ENCODE data around the gene LLGL2.
A peak's percentile ranks its signal among the peaks of the same experiment; 100 is the strongest.
"Not testable (repeated sequence)": the region's sequence is repeated elsewhere in the genome, so short reads cannot be mapped to it uniquely, and the experiment has no call there.

The LLGL2 gene

GRCh38 chr17:75592348-75593020 lies 67.0 kb downstream of the LLGL2 start:
- no peak for DNase-seq (ENCODE audit: low spot score)

DNA sequence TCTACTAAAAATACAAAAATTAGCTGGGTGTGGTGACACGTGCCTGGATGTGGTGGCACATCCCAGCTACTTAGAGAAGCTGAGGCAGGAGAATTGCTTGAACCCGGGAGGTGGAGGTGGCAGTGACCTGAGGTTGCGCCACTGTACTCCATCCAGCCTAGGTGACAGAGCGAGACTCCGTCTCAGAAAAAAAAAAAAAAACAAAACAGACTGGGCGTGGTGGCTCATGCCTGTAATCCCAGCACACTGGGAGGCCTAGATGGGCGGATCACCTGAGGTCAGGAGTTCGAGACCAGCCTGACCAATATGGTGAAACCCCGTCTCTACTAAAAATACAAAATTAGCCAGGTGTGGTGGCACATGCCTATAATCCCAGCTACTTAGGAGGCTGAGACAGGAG lies 67.9 kb downstream of the LLGL2 start:
- not testable (repeated sequence) for DNase-seq (ENCODE audit: low spot score)

DNA sequence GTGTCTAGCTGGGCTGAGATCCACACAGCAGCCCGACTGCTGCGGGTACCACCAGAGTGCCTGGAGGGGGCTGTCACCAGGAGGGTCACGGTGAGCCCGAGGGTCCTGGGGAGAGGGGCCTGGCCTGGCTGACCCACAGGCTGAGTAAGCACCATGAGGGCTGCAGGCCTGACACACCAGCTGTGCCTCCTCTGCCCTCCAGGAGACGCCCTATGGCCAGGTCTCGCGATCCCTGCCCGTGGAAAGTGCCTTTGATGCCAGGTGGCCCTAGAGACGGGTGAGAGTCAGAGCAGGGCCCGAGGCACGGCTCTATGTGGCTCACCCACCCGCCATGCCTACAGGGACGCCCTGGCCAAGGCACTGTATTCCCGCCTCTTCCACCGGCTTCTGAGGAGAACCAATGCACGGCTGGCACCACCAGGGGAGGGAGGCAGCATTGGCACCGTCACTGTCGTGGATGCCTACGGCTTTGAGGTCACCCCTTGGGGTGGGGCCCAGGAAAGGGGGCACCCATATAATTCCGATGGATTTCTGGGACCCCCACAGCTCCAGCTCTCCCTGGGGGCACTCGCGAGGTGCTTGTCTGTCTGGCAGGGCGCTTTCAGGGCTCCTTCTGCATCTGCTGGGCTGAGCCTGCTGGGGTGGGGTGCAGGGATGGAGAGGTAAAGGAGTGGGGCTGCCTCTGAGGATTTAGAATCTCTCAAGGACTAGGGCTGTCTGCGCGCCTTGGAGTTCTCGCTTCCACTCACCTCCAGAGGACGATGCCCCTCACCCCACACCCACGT lies 69.2 kb downstream of the LLGL2 start:
- no peak for DNase-seq (ENCODE audit: low spot score)

GRCh38 chr17:75595284-75595919 lies 69.9 kb downstream of the LLGL2 start:
- no peak for DNase-seq (ENCODE audit: low spot score)

DNA sequence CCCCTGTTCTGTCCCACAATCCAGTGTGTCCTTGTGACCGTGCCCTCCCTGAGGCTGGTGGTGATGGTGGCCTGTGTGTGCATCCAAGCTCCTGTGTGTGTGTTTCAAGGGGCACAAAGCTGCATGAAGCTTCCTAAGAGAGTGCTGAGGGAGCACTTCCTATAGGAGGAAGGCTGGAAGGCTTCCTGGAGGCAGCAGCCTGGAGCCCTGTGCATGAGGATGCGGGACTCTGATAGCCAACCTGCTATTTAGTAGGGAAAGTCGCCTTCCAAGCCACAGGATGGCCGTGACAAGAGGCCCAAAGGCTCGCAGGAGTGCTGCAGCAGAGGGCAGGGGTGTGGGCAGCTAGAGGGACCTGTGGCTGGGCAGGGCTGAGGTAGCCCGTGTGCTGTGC lies 70.4 kb downstream of the LLGL2 start:
- no peak for DNase-seq (ENCODE audit: low spot score)

- DNase-seq (ENCODE audit: low spot score), result no peak
Measured at GRCh38 chr17:75596320-75597087, 71.0 kb downstream of the LLGL2 start.

DNA sequence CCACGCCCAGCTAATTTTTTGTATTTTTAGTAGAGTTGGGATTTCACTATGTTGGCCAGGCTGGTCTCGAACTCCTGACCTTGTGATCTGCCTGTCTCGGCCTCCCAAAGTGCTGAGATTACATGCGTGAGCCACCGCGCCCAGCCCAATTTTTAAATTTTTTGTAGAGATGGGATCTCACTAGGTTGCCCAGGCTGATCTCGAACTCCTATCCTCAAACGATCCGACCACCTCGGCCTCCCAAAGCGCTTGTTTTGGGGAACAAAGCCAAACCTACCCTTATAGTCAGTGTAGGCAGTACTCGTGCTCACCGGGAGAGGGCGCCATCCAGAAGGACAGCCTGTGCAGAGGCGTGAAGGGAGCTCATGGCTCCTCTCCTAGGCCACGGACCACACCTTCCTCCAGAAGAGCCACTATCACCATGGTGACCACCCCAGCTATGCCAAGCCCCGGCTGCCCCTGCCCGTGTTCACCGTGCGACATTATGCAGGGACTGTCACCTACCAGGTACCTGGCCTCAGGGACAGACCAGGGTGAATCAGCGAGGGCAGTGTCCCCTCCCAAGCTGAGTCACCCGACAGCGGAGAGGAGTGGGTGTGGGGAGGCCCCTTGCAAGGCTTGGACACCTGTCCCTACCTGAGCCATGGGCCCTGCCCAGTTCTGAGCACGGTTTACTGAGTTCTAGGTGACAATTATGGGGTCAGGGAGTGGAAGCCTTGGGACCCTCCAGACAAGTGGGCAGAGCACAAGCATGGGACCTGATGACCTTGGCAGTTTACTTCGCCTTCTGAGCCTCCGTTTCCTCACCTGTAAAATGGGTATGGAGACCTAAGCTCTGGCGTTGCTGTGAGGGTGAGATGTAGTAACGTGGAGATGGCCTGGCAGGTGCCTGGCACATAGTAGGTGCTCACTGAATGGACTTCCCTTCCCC lies 75.8 kb downstream of the LLGL2 start:
- peak; percentile 70 for DNase-seq (ENCODE audit: low spot score)

- no peak for DNase-seq (ENCODE audit: low spot score)
Measured at GRCh38 chr17:75602644-75603043, 77.1 kb downstream of the LLGL2 start.

- DNase-seq (ENCODE audit: low spot score), result no peak
Measured at GRCh38 chr17:75603123-75603522, 77.6 kb downstream of the LLGL2 start.

DNA sequence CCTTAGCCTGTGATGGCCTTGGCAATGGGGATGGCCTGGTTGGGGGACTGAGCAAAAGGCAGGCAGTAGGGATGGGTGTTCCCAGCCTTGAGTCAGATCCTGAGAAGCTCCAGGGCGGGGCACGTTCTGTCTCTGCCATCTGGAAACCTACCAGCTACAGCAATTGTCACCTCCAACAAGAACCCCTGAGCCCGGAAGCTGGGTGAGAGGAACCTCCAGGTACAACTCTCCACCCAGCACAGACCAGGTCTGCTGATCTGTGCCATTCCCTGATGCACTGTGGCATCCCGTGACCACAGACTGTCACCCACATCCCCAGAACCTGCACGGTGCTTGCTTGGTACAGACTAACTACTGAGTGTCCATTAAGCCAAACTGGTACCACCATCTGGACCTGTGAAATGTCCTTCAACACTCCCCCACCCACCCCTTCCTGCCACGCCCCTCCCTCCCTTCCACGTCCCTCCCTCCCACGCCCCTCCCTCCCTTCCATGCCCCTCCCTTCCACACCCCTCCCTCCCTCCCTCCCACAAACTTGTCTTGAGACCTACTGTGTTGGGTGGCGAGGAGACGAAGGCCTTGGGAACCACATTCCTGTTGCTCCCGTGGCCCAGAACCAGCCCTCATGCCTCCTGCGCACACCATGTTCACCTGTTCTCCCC lies 78.7 kb downstream of the LLGL2 start:
- DNase-seq (ENCODE audit: low spot score), result no peak

DNA sequence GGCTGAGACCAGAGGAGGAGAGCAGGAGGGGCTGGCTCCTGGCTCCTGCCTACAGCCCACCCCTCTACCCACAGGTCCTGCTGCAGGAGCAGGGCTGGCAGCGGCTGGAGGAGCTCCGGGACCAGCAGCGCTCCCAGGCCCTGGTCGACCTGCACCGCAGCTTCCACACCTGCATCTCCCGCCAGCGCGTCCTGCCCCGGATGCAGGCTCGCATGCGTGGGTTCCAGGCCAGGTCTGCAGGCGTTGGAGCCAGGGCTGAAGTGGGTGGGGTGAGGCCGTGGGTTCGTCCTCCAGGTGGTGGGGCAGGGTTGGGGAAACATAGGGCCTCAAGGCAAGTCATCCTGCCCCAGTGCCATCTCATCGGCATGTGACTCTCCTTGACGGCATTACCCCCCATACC lies 80.3 kb downstream of the LLGL2 start:
- DNase-seq (ENCODE audit: low spot score), result no peak

DNA sequence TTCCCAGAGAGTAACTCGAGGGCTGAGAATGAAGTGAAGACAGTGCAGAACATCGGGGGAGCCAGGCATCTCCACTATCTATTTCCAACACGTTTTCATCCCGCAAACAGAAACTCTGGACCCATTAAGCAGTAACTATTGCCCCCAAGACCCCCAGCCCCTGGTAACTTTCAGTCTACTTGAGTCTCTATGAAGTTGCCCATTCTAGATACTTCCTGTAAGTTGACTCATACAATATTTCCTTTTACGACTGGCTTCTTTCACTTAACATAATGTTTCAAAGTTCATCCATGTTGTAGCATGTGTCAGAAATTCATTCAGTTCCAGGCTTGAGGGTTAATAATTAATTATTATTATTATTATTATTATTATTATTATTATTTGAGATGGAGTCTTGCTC lies 81.6 kb downstream of the LLGL2 start:
- DNase-seq (ENCODE audit: low spot score), result no peak

DNA sequence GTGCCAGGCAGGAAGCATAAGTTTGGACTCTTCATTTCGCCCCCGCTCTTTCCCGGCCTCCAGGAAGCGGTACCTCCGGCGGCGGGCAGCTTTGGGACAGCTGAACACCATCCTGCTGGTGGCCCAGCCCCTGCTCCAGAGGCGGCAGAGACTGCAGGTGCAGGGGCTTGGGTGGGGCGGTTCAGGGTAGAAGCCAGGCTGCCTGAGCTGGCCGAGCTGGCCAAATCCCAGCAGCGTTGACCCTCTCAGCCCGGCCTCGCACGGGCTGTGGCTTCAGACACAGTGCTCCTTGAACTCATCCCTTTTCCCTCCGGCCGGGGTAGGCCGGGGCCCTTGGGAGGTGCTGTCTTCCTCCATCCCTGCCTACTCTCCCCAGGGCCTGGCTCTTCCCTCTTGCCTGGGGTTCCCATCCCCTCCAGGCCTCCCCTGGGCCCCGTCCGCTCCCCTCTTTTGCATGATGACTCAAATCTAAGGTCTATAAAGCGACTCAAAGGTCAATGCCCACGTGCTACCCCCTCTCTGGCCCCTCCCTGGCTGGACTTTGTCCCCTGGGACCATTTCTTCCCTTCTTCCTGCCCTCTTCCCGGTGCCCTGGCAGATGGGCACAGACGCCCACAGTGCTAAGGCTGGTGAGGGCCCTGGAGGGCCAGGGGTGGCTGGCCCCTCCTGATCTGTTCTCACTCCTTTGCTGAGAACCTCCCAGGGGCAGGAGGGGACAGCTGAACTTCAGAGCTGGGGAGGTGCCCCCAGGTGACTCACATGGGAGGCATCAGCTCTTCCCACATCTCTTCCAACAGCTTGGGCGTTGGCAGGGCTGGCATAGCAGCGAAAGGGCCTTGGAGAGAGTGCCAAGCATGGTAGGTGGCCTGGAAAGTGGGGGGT lies 84.8 kb downstream of the LLGL2 start:
- no peak for DNase-seq (ENCODE audit: low spot score)

DNA sequence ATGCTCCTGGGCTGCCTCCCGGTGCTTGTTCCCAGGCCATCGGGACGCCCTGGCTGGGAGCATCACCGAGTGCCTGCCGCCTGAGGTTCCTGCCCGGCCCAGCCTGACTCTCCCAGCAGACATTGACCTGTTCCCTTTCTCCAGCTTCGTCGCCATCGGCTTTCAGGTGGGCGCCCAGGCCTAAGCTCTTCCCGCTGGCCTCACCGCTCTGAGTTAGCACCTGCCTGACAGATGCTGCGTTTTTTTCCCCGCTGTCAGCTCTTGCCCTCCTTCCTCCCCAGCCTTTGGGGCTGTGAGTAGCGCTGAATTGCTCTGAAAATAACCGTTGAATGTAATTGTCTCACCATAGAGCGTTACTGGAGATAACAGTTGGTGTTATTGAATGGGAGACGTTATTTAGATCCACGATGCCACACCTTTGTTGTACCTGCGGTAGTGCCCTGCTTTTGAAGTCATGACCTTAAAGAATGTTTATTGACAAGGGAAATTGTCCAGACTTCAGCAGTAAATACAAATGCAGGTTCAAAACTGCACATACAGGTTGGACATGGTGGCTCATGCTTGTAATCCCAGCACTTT lies 86.4 kb downstream of the LLGL2 start:
- no peak for DNase-seq (ENCODE audit: low spot score)

DNA sequence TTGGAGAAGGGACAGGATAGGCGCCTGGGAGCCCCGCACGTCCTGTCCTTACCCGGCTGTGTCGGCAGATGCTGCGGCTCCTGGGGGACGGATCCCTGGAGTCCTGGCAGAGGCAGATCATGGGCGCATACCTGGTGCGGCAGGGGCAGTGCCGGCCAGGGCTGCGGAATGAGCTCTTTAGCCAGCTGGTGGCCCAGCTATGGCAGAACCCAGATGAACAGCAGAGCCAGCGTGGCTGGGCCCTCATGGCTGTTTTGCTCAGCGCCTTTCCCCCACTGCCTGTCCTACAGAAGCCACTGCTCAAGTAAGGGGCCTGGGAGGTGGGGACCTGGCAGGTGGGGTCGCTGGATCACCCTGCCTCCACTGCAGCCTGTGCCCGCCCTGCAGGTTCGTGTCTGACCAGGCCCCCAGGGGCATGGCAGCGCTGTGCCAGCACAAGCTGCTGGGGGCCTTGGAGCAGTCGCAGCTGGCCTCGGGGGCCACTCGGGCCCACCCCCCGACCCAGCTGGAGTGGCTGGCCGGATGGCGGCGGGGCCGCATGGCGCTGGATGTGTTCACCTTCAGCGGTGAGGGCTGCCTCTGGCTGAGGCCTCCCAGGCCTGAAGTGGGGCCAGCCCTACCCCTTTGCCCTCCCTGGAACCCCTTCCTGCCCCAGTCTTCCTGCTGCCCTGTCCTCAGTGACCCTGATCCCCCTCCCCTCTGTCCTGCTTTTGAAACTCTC lies 87.6 kb downstream of the LLGL2 start:
- no peak for DNase-seq (ENCODE audit: low spot score)

- DNase-seq (ENCODE audit: low spot score), result peak; percentile 57
Measured at GRCh38 chr17:75614006-75614405, 88.5 kb downstream of the LLGL2 start.

DNA sequence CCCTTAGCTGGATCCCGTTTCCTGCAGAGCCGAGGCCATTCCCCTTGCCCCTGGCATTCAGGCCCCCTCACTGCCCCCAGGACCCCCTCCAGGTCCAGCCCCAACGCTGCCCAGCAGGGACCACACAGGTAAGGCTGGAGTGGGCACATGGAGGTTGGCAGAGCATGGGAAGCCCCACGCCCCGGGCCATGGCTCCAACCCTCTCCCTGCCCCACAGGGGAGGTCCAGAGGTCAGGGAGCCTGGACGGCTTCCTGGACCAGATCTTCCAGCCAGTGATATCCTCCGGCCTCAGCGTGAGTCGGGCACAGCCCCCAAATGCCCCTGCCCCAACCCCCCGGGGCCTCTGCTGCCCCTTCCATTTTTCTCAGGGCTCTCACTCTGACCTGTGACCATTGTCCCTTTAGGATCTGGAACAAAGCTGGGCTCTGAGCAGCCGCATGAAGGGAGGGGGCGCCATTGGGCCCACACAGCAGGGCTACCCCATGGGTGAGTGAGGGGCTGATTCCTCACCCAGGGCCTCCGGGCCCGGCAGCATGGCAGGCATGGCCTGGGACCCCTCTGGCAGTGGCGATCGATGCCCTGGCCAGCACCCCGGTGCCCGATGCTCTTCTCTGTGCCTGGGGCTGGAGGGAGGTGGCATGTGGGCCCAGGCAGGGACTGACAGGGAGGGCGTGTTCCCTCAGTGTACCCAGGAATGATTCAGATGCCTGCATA lies 89.2 kb downstream of the LLGL2 start:
- no peak for DNase-seq (ENCODE audit: low spot score)

- DNase-seq (ENCODE audit: low spot score), result no peak
Measured at GRCh38 chr17:75615301-75615700, 89.8 kb downstream of the LLGL2 start.

Measured in AG08396 (cell line).